ENCODE measurements around the gene APBA3.

APBA3 gene

DNA sequence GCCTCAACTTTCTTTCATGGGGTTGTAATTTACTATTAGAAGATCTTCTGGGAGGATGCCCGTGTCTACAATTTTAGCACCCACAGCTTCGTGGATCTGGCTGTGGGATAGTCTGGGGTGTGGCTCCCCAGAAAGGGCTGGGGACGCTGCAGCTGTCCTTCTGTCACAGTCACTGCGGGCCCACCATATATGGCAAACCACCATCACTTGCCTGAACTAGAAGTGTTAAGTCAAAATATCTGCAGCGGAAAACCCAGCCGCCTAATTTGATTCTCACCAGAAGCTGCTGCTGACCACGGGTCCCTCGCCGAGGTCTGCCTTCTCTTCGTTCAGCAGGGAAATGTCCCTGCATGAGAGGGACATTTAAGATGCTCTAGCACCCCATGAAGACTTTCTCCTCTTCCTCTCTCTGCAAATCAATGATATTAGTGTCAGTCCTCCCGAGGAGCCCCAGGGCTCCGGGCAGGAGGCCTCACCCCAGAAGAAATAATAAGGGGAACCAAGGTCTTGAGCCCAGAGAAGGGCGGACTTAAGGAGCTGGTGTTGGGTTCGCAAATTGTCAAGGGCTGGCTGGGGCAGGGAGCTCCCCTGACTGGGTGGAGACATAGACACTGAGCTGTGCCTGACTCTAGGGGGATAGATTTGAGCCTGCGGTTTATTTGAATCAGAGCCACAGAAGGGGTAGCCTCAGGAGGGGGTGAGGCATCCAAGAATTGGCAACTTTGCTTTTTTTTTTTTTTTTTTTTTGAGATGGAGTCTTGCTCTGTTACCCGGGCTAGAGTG is 27.7 kb upstream of the APBA3 start:
- no peak for DNase-seq

DNA sequence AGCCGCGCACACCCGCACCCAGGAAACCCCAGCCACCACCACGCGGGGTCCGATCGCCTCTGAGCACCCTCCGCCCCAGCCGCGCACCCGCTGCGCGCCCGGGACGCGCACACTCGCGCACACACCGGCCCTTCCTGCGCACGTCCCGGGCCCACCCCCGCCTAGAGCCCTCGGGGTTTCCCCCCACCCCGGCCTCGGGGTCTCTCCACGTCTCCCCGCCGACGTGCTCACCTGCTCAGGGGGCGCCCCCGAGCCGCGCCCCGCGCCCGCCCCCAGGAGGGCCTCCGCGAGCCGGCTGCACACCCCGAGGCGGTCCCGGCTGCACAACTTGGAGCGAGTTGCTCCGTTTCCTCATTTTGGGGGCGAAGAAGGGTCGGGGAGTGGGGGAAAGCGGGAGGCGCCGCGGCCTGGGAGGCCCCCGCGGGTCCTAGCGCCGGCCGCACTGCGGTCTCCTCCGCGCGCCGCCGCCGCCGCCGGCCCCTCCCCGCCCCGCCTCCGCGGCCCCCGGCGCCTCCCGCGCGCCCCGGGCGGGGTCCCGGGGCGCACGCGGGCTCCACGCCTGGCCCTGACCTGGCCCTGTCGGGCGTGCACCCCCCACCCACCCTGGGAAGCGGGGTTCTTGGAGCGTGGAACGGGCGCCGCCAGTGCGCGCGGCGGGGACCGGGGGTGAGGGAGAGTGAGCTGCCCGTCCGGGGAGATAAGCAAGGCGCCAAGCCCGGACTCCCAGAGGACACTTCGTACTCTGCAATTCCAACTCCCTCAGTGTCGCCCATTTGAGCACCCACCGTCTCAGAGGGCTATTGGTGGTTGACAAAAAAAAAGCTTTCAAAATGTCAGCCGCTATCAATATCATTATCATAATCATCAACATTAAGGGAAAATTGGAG is 24.7 kb upstream of the APBA3 start, which contains the start of gene MATK:
Gene MATK (minus strand): TSS at position 444 of the 887 bp plus-strand sequence. CDS start 1,246 bp downstream, outside the sequence.
- DNase-seq = no peak

DNA sequence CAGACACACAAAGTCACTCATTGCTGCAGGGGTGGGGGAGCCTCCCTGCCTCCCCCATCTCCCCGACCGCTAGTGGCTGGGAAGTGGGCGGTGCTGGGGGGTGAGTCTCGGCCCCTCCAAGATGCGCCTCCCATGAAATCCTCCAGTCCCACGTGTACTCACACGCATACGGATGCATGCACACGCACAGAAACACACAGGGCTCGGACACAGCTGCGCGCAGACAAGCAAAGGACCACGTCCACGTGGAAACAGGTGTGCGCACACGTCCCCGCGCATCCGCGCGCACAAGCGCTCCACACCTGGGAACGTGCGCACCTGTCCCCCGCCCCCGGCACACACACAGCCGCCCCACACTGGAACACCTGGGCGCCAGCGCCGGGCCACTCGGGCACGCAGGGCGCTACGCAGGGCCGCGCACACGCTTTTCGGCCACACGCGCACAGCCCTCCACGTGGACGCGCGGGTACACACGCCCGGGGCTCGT is 24.0 kb upstream of the APBA3 start:
- DNase-seq = no peak

DNA sequence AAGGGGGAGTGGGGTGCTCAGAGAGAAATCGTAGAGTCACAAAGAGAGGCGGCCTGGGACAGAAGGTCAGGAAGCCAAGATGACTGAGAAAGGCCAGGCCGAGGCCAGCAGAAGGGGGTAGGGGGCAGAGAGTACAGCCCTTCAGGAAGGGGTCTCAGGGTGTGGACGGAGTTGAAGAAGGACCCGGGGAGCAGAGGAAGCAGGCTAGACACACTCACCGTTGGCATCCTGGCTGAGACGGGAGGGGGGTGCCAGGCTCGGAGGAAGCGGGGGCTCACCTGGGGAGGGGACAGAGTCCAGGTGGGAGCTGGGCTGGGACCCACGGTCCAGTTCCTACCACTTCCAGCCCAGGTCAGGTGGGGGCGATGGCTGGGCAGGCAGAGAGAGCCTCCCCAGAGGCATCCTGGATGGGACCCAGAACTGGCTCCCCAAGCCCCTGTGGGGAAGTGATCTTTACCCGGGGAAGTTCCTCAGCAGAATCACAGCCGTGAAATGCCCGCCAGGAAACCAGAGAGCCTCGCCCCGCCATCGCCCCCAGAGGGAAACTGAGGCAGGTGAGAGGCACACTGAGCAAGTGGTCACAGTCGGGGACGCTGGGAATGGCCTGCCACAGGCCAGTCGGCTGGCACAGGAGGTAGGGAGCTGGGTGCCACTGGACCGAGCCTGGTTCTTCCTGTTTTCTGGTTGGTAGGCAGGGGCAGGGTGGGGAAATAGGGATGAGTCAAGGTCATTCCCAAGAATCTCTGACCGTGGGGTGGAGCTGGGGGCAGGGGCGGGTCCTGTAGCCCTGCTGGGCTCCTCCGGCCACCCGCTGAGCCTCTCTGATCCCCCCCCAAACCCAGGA is 23.3 kb upstream of the APBA3 start:
- DNase-seq = no peak

DNA sequence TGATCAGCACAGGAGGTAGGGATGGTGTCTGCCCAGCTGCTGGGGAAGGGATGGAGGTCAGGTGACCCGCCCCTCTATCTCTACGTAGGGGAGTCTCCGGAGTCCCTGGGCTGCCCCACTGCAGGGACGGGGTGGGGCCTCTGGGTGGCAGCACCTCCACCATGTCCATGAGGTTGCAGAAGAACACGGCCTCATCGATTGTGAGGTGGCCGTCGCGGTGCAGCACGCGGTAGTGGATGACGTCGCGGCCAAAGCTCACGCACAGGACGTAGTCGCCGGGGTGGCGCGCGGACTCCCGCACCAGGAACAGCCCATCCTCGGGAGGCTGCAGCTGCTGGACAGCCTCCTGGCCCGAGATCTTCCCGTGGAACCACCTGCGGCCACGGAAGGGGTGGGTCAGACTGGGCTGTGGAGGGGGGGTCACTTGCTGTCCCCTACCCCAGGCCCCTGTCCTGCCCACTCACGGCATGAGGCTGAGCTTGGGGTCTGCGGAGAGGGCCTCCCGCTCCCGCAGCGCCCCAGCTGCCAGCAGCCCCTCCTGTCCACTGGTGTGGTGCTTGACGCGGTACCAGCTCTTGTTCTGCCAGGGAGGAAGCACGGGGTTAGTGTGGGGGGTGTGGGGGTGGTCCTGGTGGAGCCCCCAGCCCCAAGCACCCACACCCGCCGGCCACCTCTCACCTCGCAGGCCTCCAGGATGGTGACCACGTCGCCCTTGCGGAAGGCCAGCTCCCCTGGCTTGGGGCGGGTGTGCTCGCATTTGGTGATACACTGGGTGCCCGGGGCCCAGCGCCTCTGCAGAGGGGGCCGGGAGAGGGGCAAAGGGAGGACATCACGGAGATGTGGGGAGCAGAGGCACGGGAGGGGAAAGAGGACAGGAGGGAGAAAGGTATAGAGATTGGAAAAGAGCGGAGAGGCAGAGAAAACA is 22.4 kb upstream of the APBA3 start:
- no peak for DNase-seq

DNA sequence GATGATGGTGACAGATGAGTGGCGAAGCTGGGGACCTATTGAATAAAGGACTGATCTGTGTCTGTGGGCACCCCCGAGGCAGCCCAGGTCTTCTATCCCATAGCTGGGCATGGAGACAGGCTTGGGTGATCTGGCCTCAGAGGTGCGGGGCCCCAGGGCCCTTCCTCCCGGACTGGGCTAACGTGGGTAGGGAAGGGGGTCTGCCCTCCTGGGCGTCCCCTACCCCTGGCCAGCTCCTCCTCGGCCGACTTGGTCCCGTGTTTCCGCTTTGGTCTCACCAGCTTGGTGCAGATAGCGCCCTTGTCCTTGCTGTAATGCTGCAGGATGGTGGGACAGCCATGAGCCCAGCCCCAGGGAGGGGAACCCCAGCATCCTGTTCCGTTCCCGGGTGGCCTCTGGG is 21.4 kb upstream of the APBA3 start:
- DNase-seq = no peak

DNA sequence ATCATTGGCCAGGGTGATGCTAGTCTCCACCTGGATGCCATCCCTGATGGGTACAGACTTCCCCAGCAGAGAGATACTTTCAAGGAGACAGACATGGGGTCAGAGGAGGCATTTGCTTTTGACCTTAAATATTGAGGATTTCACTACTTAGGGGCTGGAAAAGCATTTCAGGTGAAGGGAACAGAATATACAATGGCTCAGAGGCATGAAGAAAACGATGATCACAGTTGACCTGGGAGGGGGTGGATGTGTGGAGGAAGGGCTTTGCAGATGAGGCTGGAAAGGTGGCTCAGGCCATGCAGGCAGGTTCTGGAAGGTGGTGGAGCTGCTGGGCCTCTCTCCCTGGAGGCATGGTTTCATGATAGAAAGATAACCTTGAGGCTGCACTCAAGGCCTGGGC is 20.8 kb upstream of the APBA3 start:
- no peak for DNase-seq

DNA sequence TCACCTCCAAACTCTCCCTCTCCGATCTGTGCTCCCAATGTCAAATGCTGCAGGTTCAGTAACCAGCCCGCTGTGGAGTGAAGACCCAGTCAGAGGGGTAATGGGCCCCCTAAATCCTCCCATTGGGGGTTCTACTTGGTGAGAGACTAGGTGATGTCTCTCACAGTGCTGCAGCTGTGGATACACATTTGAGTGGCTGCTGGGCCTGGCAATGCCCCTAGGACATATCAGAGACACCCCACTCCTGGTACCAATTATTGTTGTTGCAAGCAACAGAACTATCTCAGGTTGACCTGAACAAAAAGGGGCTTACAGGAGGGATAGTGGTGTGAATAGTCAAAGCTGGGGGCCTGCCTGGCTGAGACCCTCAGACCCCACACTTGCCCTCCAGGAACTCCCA is 20.1 kb upstream of the APBA3 start:
- no peak for DNase-seq

DNA sequence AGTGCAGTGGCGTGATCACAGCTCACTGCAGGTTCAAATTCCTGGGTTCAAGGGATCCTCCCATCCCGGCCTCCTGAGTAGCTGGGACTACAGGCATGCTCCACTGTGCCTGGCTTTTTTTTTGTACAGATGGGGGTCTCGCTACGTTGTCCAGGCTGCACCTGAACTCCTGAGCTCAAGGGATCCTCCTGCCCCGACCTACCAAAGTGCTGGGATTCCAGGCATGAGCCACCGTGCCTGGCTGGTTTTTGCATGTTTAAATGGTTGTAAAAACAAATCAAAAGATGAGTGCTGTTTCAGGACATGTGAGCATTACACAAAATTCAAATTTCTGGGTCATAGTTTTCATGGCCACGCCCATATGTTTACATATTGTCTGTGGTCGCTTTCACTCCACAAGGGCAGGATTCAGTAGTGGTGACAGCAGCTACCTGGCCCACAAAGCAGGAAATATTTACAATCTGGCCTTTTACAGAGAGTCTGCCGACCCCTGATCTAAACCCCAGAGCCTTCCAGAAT is 19.4 kb upstream of the APBA3 start:
- DNase-seq = no peak

DNA sequence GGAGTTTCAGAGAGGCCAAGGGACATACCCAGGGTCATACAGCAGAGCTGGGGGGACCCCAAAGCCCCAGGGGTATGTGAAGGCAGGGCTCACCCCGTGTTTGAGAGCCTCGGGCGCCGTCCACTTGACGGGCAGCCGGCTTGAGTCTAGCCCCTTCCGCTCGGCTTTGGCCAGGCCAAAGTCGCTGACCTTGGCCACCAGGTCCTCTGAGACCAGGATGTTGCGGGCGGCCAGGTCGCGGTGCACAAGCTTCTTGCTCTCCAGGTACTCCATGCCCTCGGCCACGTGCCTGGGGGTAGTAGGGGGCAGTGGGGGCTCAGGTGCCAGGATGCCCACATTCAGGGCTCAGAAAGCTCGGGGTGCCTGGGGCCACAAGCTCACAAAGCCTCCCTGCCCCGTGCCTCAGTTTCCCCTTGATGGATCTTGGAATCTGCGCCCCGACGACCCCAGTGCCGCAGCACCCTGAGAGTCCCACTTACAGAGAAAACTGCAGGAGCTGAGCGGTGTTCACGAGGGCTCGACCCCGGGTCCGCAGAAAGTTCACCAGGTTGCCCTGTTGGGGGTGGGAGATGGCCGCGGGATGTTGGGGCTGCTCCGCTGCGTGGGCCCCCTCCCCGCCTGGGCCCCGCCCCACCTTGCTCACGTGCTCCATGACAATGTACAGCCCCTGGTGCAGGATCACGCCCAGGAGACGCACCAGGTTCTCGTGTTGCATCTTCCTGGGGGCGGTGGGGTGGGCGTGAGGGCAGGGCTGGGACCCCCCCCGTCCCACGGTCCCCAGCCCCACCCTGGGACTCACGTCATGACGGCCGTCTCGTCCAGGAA is 17.6 kb upstream of the APBA3 start:
- no peak for DNase-seq

DNA sequence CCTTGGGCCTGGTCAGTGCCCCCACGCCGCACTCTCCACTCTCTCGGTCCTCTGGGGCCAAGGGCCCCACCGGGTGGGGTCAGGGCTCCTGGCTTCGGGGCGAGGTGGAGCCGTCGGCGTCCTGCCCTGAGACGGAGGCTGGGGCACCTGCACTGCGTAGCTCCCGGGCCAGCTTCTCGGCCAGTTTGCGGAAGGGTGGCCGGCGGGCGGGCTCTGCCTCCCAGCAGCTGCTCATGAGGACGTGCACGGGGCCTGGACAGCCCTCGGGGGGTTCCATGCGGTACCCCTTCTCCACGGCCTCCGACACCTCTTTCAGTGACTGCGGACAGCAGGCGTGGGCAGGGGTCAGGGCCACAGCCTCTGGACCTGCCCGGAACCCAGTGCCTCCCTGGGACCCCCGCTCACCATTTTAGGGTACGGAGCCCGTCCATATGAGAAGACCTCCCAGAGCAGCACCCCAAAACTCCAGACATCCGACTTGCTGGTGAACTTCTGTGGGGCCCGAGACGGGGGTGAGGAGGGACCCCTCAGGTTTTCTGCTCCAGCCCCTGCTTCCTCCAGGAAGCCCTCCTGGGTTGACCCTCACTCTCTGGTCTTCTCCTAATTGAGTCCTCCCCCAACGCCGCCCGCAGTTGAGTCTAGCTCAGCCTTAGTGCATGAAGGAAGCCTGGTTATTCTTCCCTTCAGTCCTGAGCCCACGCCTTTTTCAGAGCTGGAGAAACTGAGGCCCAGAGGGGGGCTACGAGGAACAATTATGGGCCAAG is 16.8 kb upstream of the APBA3 start:
- no peak for DNase-seq

DNA sequence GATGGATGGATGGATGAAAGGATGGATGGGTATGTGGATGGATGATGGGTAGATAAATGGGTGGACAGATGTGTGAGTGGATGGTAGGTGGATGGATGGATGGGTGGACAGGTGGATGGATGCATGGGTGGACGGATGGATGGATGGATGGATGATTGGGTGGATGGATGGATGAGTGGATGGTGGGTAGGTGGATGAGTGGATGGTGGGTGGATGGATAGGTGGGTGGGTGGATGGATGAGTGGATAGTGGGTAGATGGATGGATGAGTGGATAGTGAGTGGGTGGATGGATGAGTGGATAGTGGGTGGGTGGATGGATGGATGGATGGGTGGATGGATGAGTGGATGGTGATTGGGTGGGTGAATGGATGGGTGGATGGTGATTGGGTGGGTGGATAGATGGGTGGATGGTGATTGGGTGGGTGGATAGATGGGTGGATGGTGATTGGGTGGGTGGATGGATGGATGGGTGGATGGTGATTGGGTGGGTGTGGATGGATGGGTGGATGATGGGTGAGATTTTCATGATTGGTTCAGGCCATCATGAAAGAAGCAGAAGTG is 15.1 kb upstream of the APBA3 start:
- no peak for DNase-seq

DNA sequence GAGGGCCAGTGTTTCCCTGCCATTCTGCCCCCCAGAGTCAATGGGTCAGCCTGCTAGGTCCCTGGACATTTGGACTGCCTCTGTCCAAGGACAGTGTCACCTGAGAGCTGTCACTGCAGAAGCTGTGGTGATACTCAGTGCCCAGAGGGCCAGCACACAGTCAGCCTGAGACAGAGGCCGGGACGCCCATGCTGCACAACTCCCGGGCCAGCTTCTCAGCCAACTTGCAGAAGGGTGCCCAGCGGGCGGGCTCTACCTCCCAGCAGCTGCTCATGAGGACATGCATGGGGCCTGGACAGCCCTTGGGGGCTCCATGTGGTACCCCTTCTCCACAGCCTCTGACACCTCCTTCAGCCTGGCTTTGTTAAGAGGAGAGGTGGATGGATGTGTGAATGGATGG is 14.3 kb upstream of the APBA3 start:
- no peak for DNase-seq

DNA sequence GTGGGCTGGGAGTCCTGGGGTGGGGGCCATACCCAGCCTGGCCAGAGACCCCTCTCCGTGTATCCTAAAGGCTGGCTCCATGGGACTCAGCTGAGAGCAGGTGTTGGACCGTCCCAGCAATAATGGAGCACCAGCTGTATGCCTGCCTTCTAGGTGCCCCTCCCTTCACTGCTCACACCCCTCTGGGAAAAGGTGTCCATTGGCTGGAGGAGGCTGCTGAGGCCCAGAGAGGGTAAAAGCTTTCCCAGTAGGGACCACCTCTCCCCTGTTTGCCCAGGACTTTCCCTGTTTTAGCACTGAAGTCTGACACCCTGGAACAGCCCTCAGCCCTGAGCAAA is 13.9 kb upstream of the APBA3 start:
- DNase-seq = no peak

DNA sequence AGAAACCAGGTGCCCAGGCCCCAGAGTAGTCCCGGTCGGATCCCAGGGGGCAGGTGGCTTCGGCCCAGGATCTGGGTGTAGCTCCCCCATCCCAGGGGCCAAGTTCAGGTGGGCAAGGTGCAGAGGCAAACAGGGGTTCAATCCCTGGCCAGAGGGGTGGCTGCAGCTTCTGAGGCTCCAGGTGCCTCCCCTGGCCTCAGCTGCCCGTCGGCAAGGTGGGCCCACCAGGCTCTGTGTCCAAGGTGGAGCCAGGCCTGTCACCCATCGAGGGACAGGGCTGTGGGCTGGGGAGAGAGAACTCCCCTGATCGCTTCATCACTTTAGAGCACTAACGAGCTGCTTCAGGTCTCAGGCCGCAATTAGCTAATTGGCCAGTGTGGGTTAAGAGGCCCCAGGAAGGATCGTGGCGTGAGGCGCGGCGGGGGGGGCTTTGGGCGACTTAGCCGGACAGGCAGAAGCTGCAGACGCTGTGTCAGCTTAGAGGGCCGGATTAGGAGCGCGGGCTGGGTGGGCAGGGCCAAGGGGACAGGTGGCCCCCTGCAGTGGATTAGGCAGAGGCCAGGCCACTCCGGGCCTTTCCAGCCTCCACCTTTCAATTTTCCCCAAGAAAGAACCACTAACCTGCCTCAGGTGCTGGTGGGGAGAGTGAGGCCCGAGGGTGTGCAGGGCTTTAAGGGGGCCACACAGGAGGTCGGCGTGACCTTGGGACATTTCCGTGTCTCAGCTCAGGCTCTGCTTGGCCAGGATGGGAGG is 13.3 kb upstream of the APBA3 start:
- no peak for DNase-seq

DNA sequence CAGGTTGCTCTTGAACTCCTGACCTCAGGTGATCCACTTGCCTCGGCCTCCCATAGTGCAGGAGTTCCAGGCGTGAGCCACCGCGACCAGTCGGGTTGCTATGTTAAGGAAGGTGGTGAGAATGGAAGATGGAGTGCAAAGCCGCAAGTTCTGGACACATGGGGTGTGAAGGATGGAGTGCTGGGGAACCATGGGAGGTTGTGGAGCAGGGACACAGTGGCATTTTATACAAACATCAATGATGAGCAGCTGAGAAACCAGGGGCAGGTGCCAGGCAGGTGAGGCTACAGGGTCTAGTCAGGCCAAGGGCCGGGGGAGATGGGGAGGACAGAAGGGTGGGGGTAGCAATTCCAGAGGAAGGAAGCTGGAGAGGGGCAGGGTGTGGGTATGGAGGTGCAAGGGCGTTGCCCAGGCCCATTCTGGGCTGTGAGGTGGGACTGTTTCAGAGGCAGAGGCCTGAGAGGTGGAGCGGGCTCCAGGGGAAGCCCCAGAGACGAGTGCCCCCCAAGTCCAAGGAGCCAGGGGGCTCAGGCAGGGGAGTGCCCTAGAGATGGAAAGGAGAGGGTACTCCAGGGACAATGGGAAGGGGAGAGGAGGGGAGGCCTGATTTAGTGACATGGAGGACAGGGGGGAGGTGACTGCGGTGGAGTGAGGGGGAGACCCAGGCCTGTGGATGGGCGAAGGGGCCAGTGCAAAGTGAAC is 12.5 kb upstream of the APBA3 start:
- no peak for DNase-seq

DNA sequence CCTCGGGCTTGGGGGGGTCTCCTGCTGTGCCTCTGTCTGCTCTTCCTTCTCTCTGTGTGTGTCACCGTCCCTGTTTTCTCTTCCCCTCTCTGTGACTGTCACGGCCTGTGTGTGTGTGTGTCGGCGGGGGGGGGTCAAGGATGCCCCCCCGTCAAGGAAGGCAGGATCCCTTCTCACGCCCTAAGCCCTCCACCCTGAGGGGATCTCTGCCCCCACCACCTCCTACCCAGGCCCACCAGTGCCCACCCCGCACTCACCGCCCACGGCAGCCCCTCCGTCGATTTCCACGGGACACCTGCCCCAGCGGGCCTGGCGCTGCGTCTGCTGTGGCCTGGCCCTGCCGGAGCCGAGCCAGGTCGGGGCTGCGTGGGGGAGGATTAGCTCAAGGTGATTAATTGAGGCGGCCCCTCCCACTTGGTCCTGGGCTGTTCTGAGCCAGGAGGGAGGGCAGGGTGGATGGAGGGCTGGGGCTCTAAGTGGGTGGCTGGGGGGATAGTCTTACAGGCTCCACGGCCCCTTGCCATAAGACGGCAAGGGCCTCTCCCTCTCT is 10.5 kb upstream of the APBA3 start, which contains the start of gene RAX2:
Gene RAX2 (minus strand): TSS at position 323 of the 550 bp plus-strand sequence. CDS start 486 bp downstream, outside the sequence.
- no peak for DNase-seq

Data from NCI-H2029 (cell line).